ENCODE data around the gene SLC47A1. TPM values are rescaled to one million over a fixed set of nuclear protein-coding genes. Genes with fewer than 3 reads are reported as not detected.

SLC47A1 gene
- total and polyA plus RNA-seq, 2 of the 13 experiments (the other 11 are each of a cell fraction or from before 2014, with no cell fraction given): 42.1 to 67.5 TPM

- TF ChIP-seq REPIN1 (CRISPR knock-in tag; IDR thresholded peaks at IDR 0.05; ENCODE audit: borderline replicate concordance, low read depth) (peak; percentile 94; the same call in 1 of the 2 replicates), KDM3A (CRISPR knock-in tag; IDR thresholded peaks at IDR 0.05; ENCODE audit: low read depth) (peak; percentile 39; the same call in 1 of the 2 replicates), GZF1 (CRISPR knock-in tag; IDR thresholded peaks at IDR 0.05) (no peak), SIN3A (IDR thresholded peaks at IDR 0.05; ENCODE audit: borderline replicate concordance, low read depth, low read length) (peak; percentile 88), SP1 (IDR thresholded peaks at IDR 0.05) (no peak), SP1 (CRISPR knock-in tag; IDR thresholded peaks at IDR 0.05) (0 out of 2 replicates have a peak, but pooled peaks have one; percentile 6), HDAC1 (CRISPR knock-in tag; IDR thresholded peaks at IDR 0.05) (peak; percentile 94), TCF12 (IDR thresholded peaks at IDR 0.05) (no peak), TCF12 (CRISPR knock-in tag; IDR thresholded peaks at IDR 0.05) (peak; percentile 77; the same call in 1 of the 2 replicates), IKZF4 (CRISPR knock-in tag; IDR thresholded peaks at IDR 0.05; ENCODE audit: borderline replicate concordance, low read depth, not compliant biosample characterization) (no peak), ZNF234 (CRISPR knock-in tag; conservative IDR thresholded peaks at IDR 0.05) (no peak), YEATS4 (CRISPR knock-in tag; IDR thresholded peaks at IDR 0.05; ENCODE audit: borderline replicate concordance) (peak; percentile 70; the same call in 1 of the 2 replicates), AKAP8 (CRISPR knock-in tag; IDR thresholded peaks at IDR 0.05) (peak; percentile 76), ZBTB40 (IDR thresholded peaks at IDR 0.05) (no peak), ZBTB40 (CRISPR knock-in tag; IDR thresholded peaks at IDR 0.05) (peak; percentile 80), JARID2 (CRISPR knock-in tag; IDR thresholded peaks at IDR 0.05; ENCODE audit: insufficient replicate concordance) (no peak), ZSCAN20 (CRISPR knock-in tag; IDR thresholded peaks at IDR 0.05; ENCODE audit: borderline replicate concordance) (no peak), FUBP1 (CRISPR knock-in tag; IDR thresholded peaks at IDR 0.05; ENCODE audit: borderline replicate concordance) (no peak)
Observed at GRCh38 chr17:19538095-19539039, 4.7 kb downstream of the SLC47A1 start (continued).
